K562 (cell line): ENCODE measurements around the gene CCNDBP1. TPM values are rescaled to one million over a fixed set of nuclear protein-coding genes. Genes with fewer than 3 reads are reported as not detected.
A peak's percentile ranks its signal among the peaks of the same experiment; 100 is the strongest.

Experiments
- ARID3B ChIP-seq: fragments of 250-450 bp; sonication (Bioruptor Pico); IDR thresholded peaks from 2 replicates; pipeline ENCODE4 v1.4.0; 2020; ENCODE audit warnings: borderline replicate concordance
- CBX1 ChIP-seq: sonication (generic); IDR thresholded peaks from 2 replicates; pipeline ENCODE4 v1.6.1; 2016; ENCODE audit warnings: antibody characterized with exemption, low read depth, mild to moderate bottlenecking
- CCNT2 ChIP-seq: IDR thresholded peaks from 2 replicates; pipeline ENCODE4 v1.6.1; 2011; ENCODE audit warnings: borderline replicate concordance, low read depth, mild to moderate bottlenecking, moderate library complexity, mixed read lengths, low read length; ENCODE audit not compliant: insufficient read length; ENCODE audit errors: extremely low read depth
- CGGBP1 ChIP-seq: fragments of 250-450 bp; sonication (Bioruptor Pico); IDR thresholded peaks from 2 replicates; pipeline ENCODE4 v1.9.0; 2021; ENCODE audit warnings: mild to moderate bottlenecking
- FOXK1 ChIP-seq: sonication (generic); formaldehyde crosslinking; IDR thresholded peaks from 2 replicates; pipeline ENCODE4 v1.8.0; 2022; ENCODE audit warnings: missing genetic modification reagents, mild to moderate bottlenecking, borderline replicate concordance
- HEY1 ChIP-seq: fragments of 250-450 bp; sonication (Bioruptor Pico); IDR thresholded peaks from 2 replicates; pipeline ENCODE4 v1.5.0; 2020; ENCODE audit warnings: mild to moderate bottlenecking, moderate library complexity, borderline replicate concordance
- MBD2 ChIP-seq: sonication (generic); IDR thresholded peaks from 2 replicates; pipeline ENCODE4 v1.6.1; 2016; ENCODE audit warnings: low read depth, borderline replicate concordance
- NCOA2 ChIP-seq, 2 experiments: fragments of 450-650 bp; IDR thresholded peaks; 2 replicates each; pipeline ENCODE4 v1.6.1; 2018; ENCODE audit warnings: mild to moderate bottlenecking in 2 of 2, moderate library complexity in 1 of 2; ENCODE audit not compliant: partially characterized antibody in 2 of 2
- NEUROD1 ChIP-seq: fragments of 150-350 bp; IDR thresholded peaks from 2 replicates; pipeline ENCODE4 v1.6.1; 2014; ENCODE audit warnings: borderline replicate concordance, low read length, low read depth; ENCODE audit not compliant: partially characterized antibody
- NFIC ChIP-seq: fragments of 450-650 bp; IDR thresholded peaks from 2 replicates; pipeline ENCODE4 v1.6.1; 2017; ENCODE audit warnings: mild to moderate bottlenecking, inconsistent platforms
- NR1H2 ChIP-seq: sonication (generic); formaldehyde crosslinking; IDR thresholded peaks from 2 replicates; pipeline ENCODE4 v1.4.0; 2020; ENCODE audit warnings: mild to moderate bottlenecking, missing genetic modification reagents
- SMAD3 ChIP-seq: fragments of 450-650 bp; formaldehyde crosslinking; conservative IDR thresholded peaks from 2 replicates; pipeline ENCODE4 v1.4.0; 2020; ENCODE audit warnings: mild to moderate bottlenecking
- SNAPC5 ChIP-seq: fragments of 250-450 bp; sonication (Bioruptor Pico); IDR thresholded peaks from 2 replicates; pipeline ENCODE4 v1.8.0; 2021; ENCODE audit warnings: moderate library complexity, mild to moderate bottlenecking, inconsistent platforms
- SP2 ChIP-seq: IDR thresholded peaks from 2 replicates; pipeline ENCODE4 v1.6.1; 2011; ENCODE audit warnings: mild to moderate bottlenecking, low read depth, low read length, moderate library complexity; ENCODE audit not compliant: poor library complexity, severe bottlenecking; ENCODE audit errors: extremely low read depth
- TARDBP ChIP-seq: fragments of 450-650 bp; IDR thresholded peaks from 2 replicates; pipeline ENCODE4 v1.6.1; 2016
- TCF7 ChIP-seq: sonication (generic); IDR thresholded peaks from 2 replicates; pipeline ENCODE4 v1.6.1; 2016; ENCODE audit warnings: antibody characterized with exemption, borderline replicate concordance
- ZNF561 ChIP-seq: fragments of 450-650 bp; formaldehyde crosslinking; conservative IDR thresholded peaks from 2 replicates; pipeline ENCODE4 v1.4.0; 2020; ENCODE audit warnings: mild to moderate bottlenecking, moderate library complexity
- ZNF79 ChIP-seq: fragments of 250-450 bp; sonication (Bioruptor Pico); IDR thresholded peaks from 2 replicates; pipeline ENCODE4 v1.4.0; 2020; ENCODE audit warnings: low read depth, mild to moderate bottlenecking, moderate library complexity
- polyA plus RNA-seq, 8 experiments: library from polyadenylated mRNA; depleted of rRNA in 4 of 8; stranded (reverse) in 5 of 8; unstranded in 3 of 8; fragments of >200 nt; fragmentation: Nextera tagmentation in 2 of 8; fragmentation: Illumina TruSeq in 1 of 8; extraction: Ambion mirVana in 2 of 8; extraction: Trizol in 1 of 8; gene quantifications; 2 replicates each; pipeline versions ENCODE4 v1.2.1 to v1.2.3, GENCODE V29; 2011 to 2014; ENCODE audit warnings: inconsistent platforms in 1 of 8, missing spikeins in 1 of 8
- total RNA-seq, 7 experiments: library from RNA; depleted of rRNA in 6 of 7; stranded (reverse); fragments of >200 nt in 6 of 7; fragmentation: Illumina TruSeq in 2 of 7; extraction: Trizol in 2 of 7; gene quantifications; 2 replicates each; pipeline versions ENCODE4 v1.2.1 to v1.2.3, GENCODE V29; 2011 to 2021; ENCODE audit warnings: low replicate concordance in 1 of 7
- TF ChIP-seq, protein P1 (sequence below), 3 experiments: fragments of 200-800 bp in 1 of 3; fragments of 250-450 bp in 1 of 3; fragments of 450-650 bp in 1 of 3; sonication (Bioruptor Pico) in 1 of 3; sonication (Bioruptor generic) in 1 of 3; formaldehyde crosslinking in 1 of 3; IDR thresholded peaks; 2 replicates each; pipeline versions ENCODE4 v1.6.1 to v1.8.0; 2016 to 2022; ENCODE audit warnings: mild to moderate bottlenecking in 2 of 3, missing genetic modification characterization in 2 of 3, missing compliant biosample characterization in 1 of 3, moderate library complexity in 1 of 3
- TF ChIP-seq, protein P2 (sequence below): fragments of 450-650 bp; IDR thresholded peaks from 2 replicates; pipeline ENCODE4 v1.6.1; 2017; ENCODE audit warnings: mild to moderate bottlenecking, moderate library complexity

CCNDBP1 gene
- total and polyA plus RNA-seq, 9 of the 15 experiments (the other 6 are each of a cell fraction or from before 2014, with no cell fraction given) = 37.0 to 111 (median 55.5) TPM

DNA sequence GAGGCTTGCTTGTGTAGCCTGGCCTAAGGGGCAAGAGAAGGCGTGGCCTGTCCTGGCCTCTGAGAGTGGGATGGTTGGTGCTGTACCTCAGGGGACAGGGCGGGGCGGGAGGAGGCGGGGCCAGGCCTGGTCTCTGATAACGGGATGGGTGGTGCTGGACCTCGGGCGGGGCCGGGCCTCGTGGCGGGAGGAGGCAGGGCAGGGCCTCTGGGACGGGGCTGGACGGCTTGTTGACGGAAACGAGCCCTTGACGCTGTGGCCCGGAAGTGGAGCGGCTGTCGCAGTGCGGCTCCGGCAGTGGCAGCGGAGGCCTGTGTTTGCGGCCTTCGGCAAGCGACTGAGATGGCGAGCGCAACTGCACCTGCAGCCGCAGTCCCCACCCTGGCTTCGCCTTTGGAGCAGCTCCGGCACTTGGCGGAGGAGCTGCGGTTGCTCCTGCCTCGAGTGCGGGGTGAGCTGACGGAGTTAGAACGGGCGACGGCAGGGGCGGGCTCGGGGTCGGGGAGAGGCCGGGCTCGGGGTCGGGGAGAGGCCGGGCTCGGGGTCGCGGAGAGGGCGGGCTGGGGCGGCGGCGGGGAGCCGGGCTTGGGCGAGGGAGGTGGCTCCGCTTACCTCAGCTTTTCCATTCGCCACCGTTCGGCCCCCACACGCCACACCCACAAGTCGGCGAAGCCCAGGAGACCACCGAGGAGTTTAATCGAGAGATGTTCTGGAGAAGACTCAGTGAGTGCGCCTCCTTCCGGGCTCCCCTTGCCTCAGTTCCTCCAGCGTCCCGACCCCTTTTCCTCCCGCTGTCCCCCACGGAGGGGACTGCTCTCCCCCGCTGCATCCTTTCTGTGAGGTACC lies at the start of gene CCNDBP1 (continued):
- TF ChIP-seq CGGBP1 = no peak
- no peak for TF ChIP-seq HEY1 (CRISPR knock-in tag)
- TF ChIP-seq FOXK1 = peak; percentile 98
- peak; percentile 91 for TF ChIP-seq CCNT2
- no peak for TF ChIP-seq NCOA2 (IDR thresholded peaks at IDR 0.05; ENCODE audit: partially characterized antibody in 2 of 2)
- TF ChIP-seq, protein P1, sequence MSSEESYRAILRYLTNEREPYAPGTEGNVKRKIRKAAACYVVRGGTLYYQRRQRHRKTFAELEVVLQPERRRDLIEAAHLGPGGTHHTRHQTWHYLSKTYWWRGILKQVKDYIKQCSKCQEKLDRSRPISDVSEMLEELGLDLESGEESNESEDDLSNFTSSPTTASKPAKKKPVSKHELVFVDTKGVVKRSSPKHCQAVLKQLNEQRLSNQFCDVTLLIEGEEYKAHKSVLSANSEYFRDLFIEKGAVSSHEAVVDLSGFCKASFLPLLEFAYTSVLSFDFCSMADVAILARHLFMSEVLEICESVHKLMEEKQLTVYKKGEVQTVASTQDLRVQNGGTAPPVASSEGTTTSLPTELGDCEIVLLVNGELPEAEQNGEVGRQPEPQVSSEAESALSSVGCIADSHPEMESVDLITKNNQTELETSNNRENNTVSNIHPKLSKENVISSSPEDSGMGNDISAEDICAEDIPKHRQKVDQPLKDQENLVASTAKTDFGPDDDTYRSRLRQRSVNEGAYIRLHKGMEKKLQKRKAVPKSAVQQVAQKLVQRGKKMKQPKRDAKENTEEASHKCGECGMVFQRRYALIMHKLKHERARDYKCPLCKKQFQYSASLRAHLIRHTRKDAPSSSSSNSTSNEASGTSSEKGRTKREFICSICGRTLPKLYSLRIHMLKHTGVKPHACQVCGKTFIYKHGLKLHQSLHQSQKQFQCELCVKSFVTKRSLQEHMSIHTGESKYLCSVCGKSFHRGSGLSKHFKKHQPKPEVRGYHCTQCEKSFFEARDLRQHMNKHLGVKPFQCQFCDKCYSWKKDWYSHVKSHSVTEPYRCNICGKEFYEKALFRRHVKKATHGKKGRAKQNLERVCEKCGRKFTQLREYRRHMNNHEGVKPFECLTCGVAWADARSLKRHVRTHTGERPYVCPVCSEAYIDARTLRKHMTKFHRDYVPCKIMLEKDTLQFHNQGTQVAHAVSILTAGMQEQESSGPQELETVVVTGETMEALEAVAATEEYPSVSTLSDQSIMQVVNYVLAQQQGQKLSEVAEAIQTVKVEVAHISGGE (CRISPR knock-in tag; IDR thresholded peaks at IDR 0.05) = peak in 1 of 3 experiments; percentile 88; a peak in 3 of 6 replicates
- TF ChIP-seq ZNF79 = no peak
- peak; percentile 52 for TF ChIP-seq NEUROD1
- no peak for TF ChIP-seq ARID3B
- TF ChIP-seq TARDBP = no peak
- no peak for TF ChIP-seq NR1H2 (CRISPR knock-in tag)
- TF ChIP-seq TCF7 = 0 out of 2 replicates have a peak, but pooled peaks have one; percentile 24
- no peak for TF ChIP-seq SP2
- peak; percentile 80; the same call in 1 of the 2 replicates for TF ChIP-seq CBX1
- TF ChIP-seq NFIC = peak; percentile 50
- TF ChIP-seq SNAPC5 (CRISPR knock-in tag) = no peak
- no peak for TF ChIP-seq ZNF561 (CRISPR knock-in tag)
- peak; percentile 75; the same call in 1 of the 2 replicates for TF ChIP-seq MBD2
- TF ChIP-seq SMAD3 (CRISPR knock-in tag) = 0 out of 2 replicates have a peak, but pooled peaks have one; percentile 17
- TF ChIP-seq, protein P2, sequence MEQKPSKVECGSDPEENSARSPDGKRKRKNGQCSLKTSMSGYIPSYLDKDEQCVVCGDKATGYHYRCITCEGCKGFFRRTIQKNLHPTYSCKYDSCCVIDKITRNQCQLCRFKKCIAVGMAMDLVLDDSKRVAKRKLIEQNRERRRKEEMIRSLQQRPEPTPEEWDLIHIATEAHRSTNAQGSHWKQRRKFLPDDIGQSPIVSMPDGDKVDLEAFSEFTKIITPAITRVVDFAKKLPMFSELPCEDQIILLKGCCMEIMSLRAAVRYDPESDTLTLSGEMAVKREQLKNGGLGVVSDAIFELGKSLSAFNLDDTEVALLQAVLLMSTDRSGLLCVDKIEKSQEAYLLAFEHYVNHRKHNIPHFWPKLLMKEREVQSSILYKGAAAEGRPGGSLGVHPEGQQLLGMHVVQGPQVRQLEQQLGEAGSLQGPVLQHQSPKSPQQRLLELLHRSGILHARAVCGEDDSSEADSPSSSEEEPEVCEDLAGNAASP = no peak
